H1 (cell line): ENCODE data around the gene LCNL1. TPM values are rescaled to one million over a fixed set of nuclear protein-coding genes. Genes with fewer than 3 reads are reported as not detected.

ENCODE experiments used
- CTCF ChIA-PET: fragments of 300-600 bp; sonication (Branson Sonifier 250); formaldehyde crosslinking; loops from one replicate; lab custom pipeline; 2021; ENCODE audit not compliant: partially characterized antibody; lab: Charles Lee
- POLR2A ChIA-PET: fragments of 300-600 bp; sonication (Branson Sonifier 250); formaldehyde crosslinking; loops from one replicate; lab custom pipeline; 2021; ENCODE audit warnings: inconsistent platforms; ENCODE audit not compliant: partially characterized antibody; lab: Charles Lee
- DNase-seq, 2 experiments: peaks; one replicate each; pipeline versions ENCODE4 v3.0.0 to v3.0.0-alpha.2; 2010 to 2022; ENCODE audit warnings: low spot score in 2 of 2, low read depth in 1 of 2, mixed read lengths in 1 of 2
- FAIRE-seq: peaks from 2 replicates; lab custom pipeline; 2011; peaks lifted over from hg19 to GRCh38; lab: Jason Lieb, UNC
- H2AFZ ChIP-seq: 2 replicates; pipeline ENCODE4 v1.8.1; 2012; ENCODE audit warnings: low read length, inconsistent platforms
- H2AK5ac ChIP-seq: 2 replicates; pipeline ENCODE4 v1.6.1; 2013; ENCODE audit warnings: low read depth, low read length
- H2BK120ac ChIP-seq: replicated peaks from 2 replicates; pipeline ENCODE3; 2013; ENCODE audit warnings: low read depth, low read length, inconsistent platforms
- H2BK12ac ChIP-seq: 2 replicates; pipeline ENCODE4 v1.6.1; 2013; ENCODE audit warnings: low read depth, low read length
- H2BK15ac ChIP-seq: 2 replicates; pipeline ENCODE4 v1.6.1; 2013; ENCODE audit warnings: low read length
- H2BK20ac ChIP-seq: 2 replicates; pipeline ENCODE4 v1.6.1; 2013; ENCODE audit warnings: low read length
- H2BK5ac ChIP-seq: 2 replicates; pipeline ENCODE4 v1.6.1; 2013; ENCODE audit warnings: low read depth, low read length
- H3K14ac ChIP-seq: 2 replicates; pipeline ENCODE4 v1.6.1; 2013; ENCODE audit warnings: inconsistent platforms; ENCODE audit not compliant: insufficient read length
- H3K18ac ChIP-seq: 2 replicates; pipeline ENCODE4 v1.6.1; 2013; ENCODE audit warnings: low read length; ENCODE audit errors: extremely low read depth
- H3K23ac ChIP-seq: 2 replicates; pipeline ENCODE4 v1.6.1; 2013; ENCODE audit warnings: inconsistent platforms; ENCODE audit not compliant: insufficient read length
- H3K23me2 ChIP-seq: 2 replicates; pipeline ENCODE4 v1.6.1; 2013; ENCODE audit warnings: low read depth, low read length
- H3K27ac ChIP-seq: 2 replicates; pipeline ENCODE4 v1.6.1; 2011; ENCODE audit warnings: low read depth, low read length, inconsistent platforms
- H3K27me3 ChIP-seq, 4 experiments: replicated peaks in 1 of 4; 1 replicate in 1 of 4; 2 replicates in 3 of 4; pipeline versions ENCODE4 v1.6.1 to v1.8.1; 2011 to 2013; ENCODE audit warnings: low read length in 3 of 4, mild to moderate bottlenecking in 3 of 4, inconsistent platforms in 2 of 4, mixed read lengths in 2 of 4, moderate library complexity in 1 of 4; ENCODE audit not compliant: control insufficient read depth in 3 of 4, insufficient read depth in 3 of 4; ENCODE audit errors: extremely low read depth in 1 of 4
- H3K36me3 ChIP-seq, 4 experiments: 2 replicates each; pipeline versions ENCODE4 v1.6.1 to v1.8.1; 2011 to 2013; ENCODE audit warnings: mild to moderate bottlenecking in 4 of 4, low read length in 3 of 4, moderate library complexity in 2 of 4, control low read depth in 1 of 4, inconsistent platforms in 1 of 4; ENCODE audit not compliant: insufficient read depth in 4 of 4, control insufficient read depth in 2 of 4
- H3K4ac ChIP-seq: replicated peaks from 2 replicates; pipeline ENCODE3; 2013; ENCODE audit warnings: low read length, low read depth, mixed read lengths, inconsistent platforms; ENCODE audit not compliant: insufficient read length
- H3K4me1 ChIP-seq, 4 experiments: replicated peaks in 1 of 4; 1 replicate in 1 of 4; 2 replicates in 3 of 4; pipeline versions ENCODE4 v1.6.1 to v1.8.1; 2011 to 2013; ENCODE audit warnings: low read length in 3 of 4, inconsistent platforms in 2 of 4, mixed read lengths in 1 of 4; ENCODE audit not compliant: insufficient read depth in 4 of 4, control insufficient read depth in 3 of 4
- H3K4me2 ChIP-seq, 2 experiments: 2 replicates each; pipeline versions ENCODE4 v1.6.1 to v1.8.1; 2011 to 2013; ENCODE audit warnings: low read depth in 2 of 2, low read length in 2 of 2, control low read depth in 1 of 2, inconsistent platforms in 1 of 2, mild to moderate bottlenecking in 1 of 2; ENCODE audit not compliant: insufficient read depth in 1 of 2
- H3K4me3 ChIP-seq, 4 experiments: fragments of 200-600, 300-600 bp in 1 of 4; sonication (generic), shearing (Covaris generic), sonication (Bioruptor Twin) in 1 of 4; 2 replicates each; pipeline versions ENCODE4 v1.5.1 to v1.8.1; 2011 to 2016; ENCODE audit warnings: low read length in 4 of 4, low read depth in 3 of 4, control low read depth in 2 of 4, inconsistent platforms in 2 of 4, mild to moderate bottlenecking in 2 of 4, mixed read lengths in 1 of 4, moderate library complexity in 1 of 4; ENCODE audit not compliant: insufficient read depth in 2 of 4; ENCODE audit errors: extremely low read depth in 1 of 4
- H3K56ac ChIP-seq: replicated peaks from 2 replicates; pipeline ENCODE3; 2013; ENCODE audit warnings: low read depth, mild to moderate bottlenecking, mixed read lengths, low read length, inconsistent platforms; ENCODE audit not compliant: insufficient read length
- H3K79me1 ChIP-seq: 2 replicates; pipeline ENCODE4 v1.6.1; 2013; ENCODE audit warnings: low read depth, low read length, control low read depth
- H3K79me2 ChIP-seq, 2 experiments: 2 replicates each; pipeline versions ENCODE4 v1.6.1 to v1.8.1; 2012 to 2013; ENCODE audit warnings: low read length in 2 of 2, mild to moderate bottlenecking in 2 of 2, inconsistent platforms in 1 of 2; ENCODE audit not compliant: insufficient read depth in 2 of 2, control insufficient read depth in 1 of 2
- H3K9ac ChIP-seq, 4 experiments: replicated peaks in 1 of 4; 1 replicate in 1 of 4; 2 replicates in 3 of 4; pipeline versions ENCODE4 v1.6.1 to v1.8.1; 2011 to 2013; ENCODE audit warnings: low read depth in 3 of 4, low read length in 3 of 4, control low read depth in 2 of 4, mild to moderate bottlenecking in 2 of 4, moderate library complexity in 2 of 4, inconsistent platforms in 1 of 4; ENCODE audit errors: extremely low read depth in 1 of 4
- H3K9me3 ChIP-seq, 2 experiments: 2 replicates each; pipeline versions ENCODE4 v1.6.1 to v1.8.1; 2012 to 2013; ENCODE audit warnings: mild to moderate bottlenecking in 2 of 2, moderate library complexity in 2 of 2, control low read depth in 1 of 2, inconsistent platforms in 1 of 2, low read depth in 1 of 2, low read length in 1 of 2, mixed read lengths in 1 of 2; ENCODE audit not compliant: insufficient read depth in 2 of 2
- H4K20me1 ChIP-seq, 2 experiments: replicated peaks in 1 of 2; 2 replicates each; pipeline versions ENCODE3 to v1.8.1; 2011 to 2013; ENCODE audit warnings: inconsistent platforms in 2 of 2, low read length in 2 of 2, mild to moderate bottlenecking in 1 of 2; ENCODE audit not compliant: insufficient read depth in 2 of 2, control insufficient read depth in 1 of 2
- H4K5ac ChIP-seq: 2 replicates; pipeline ENCODE4 v1.6.1; 2013; ENCODE audit warnings: low read length, low read depth, mixed read lengths, inconsistent platforms; ENCODE audit not compliant: insufficient read length
- H4K8ac ChIP-seq: 2 replicates; pipeline ENCODE4 v1.8.0; 2013; ENCODE audit warnings: mild to moderate bottlenecking, moderate library complexity, low read length, inconsistent platforms; ENCODE audit not compliant: insufficient read depth; ENCODE audit errors: extremely low read depth
- H4K91ac ChIP-seq: replicated peaks from 2 replicates; pipeline ENCODE3; 2013; ENCODE audit warnings: low read length, mixed read lengths, inconsistent platforms; ENCODE audit not compliant: insufficient read length
- E2F6 ChIP-seq: IDR thresholded peaks from 2 replicates; pipeline ENCODE4 v1.6.1; 2012; ENCODE audit warnings: inconsistent platforms
- GTF2F1 ChIP-seq: IDR thresholded peaks from 2 replicates; pipeline ENCODE4 v1.6.1; 2012; ENCODE audit warnings: low read depth, low read length, improper control_type of control experiment, borderline replicate concordance
- WGBS, 2 experiments: shearing (Covaris generic) in 1 of 2; methylation state at CpG; one replicate each; pipeline versions ENCODE4 v1.1.6 to v1.1.7; 2013 to 2015; ENCODE audit warnings: low lambda C conversion rate in 2 of 2, mixed read lengths in 2 of 2, inconsistent platforms in 1 of 2, low coverage in 1 of 2, missing lambda C conversion rate in 1 of 2; ENCODE audit not compliant: insufficient replicate concordance in 2 of 2, insufficient coverage in 1 of 2, insufficient read length in 1 of 2; ENCODE audit errors: extremely low coverage in 1 of 2, missing lambda C conversion rate in 1 of 2; 5-methylcytosine and 5-hydroxymethylcytosine counted together
- polyA plus RNA-seq, 7 experiments: library from polyadenylated mRNA; depleted of rRNA in 3 of 7; stranded (reverse) in 5 of 7; unstranded in 2 of 7; fragments of >200 nt in 5 of 7; fragments of 200-250 nt in 2 of 7; gene quantifications; 1 replicate in 5 of 7; 2 replicates in 1 of 7; 4 replicates in 1 of 7; pipeline versions ENCODE4 v1.2.1 to v1.2.3, GENCODE V29; 2011 to 2013; ENCODE audit warnings: missing spikeins in 2 of 7, mixed read lengths in 2 of 7
- total RNA-seq: library from RNA; stranded (reverse); fragmentation: NEBNext Ultra II Directional; extraction: Animal tissue kit (Norgen Biotek cat#: 25700); gene quantifications from 2 replicates; pipeline ENCODE4 v1.2.1, GENCODE V29; 2021

Gene LCNL1
- total and polyA plus RNA-seq, 2 of the 8 experiments (the other 6 are each of a cell fraction or from before 2014, with no cell fraction given), result 0.11 TPM; not detected in 1

DNA sequence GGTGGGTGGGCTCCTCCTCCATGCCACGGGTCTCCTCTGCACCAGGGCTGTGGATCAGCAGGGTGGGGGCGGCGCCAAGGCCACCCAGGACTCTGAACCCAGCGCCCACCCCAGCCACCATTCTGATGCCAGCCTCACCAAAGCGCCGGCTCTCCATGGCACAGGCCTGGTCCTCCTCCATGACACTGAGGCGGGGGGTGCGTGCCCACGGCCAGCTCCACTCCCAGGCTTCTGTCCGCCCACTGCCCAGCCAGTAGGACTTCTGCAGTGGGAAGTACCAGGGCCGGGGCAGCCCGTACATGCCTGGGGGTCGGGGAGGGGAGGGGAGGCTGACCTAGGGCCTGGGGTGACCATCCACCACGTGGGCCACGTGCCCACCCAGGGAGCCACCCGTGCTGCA lies 33.6 kb downstream of the LCNL1 start:
- no peak overlapping the region for H2BK5ac ChIP-seq
- H2AFZ ChIP-seq, result no peak overlapping the region
- H4K20me1 ChIP-seq, result peaks cover 0 to 2% of the 10 kb centered on the region in 2 experiments
- no peaks in the 10 kb centered on the region; a peak in 1 of 7 replicates for H3K27me3 ChIP-seq
- H2AK5ac ChIP-seq, result no peak overlapping the region
- H2BK120ac ChIP-seq, result no peak overlapping the region
- no peak overlapping the region for H2BK15ac ChIP-seq
- H2BK12ac ChIP-seq, result no peak overlapping the region
- H3K56ac ChIP-seq, result no peak overlapping the region
- ChIA-PET POLR2A (no interaction called here), CTCF (interaction anchor here (0.8 to 7.2 kb wide), 5 partner anchors 14 to 69 kb away, joined by 3 to 54 read pairs (median 6); partner anchors contain the start of genes ABCA2 and FUT7)
- no peak overlapping the region for H3K4me2 ChIP-seq
- no peak overlapping the region for H3K27ac ChIP-seq
- no peak for DNase-seq
- no peak for TF ChIP-seq E2F6
- no peak for TF ChIP-seq GTF2F1
- TF ChIP-seq, all 59 proteins: peak for 0
- peaks cover 0 to 7% (median under 1%) of the 10 kb centered on the region in 4 experiments; a peak in 2 of 7 replicates for H3K4me1 ChIP-seq
- no peak overlapping the region for H4K91ac ChIP-seq
- no peak overlapping the region for H3K18ac ChIP-seq
- no peaks in the 10 kb centered on the region for H3K79me2 ChIP-seq
- no peak overlapping the region for H3K14ac ChIP-seq
- no peak for FAIRE-seq
- no peak overlapping the region for H3K4me3 ChIP-seq
- peaks cover 0 to 27% of the 10 kb centered on the region in 2 experiments; a peak in 2 of 4 replicates for H3K9me3 ChIP-seq
- no peaks in the 10 kb centered on the region; the same call in 1 of the 2 replicates for H3K23me2 ChIP-seq
- no peak overlapping the region for H4K8ac ChIP-seq
- H2BK20ac ChIP-seq, result no peak overlapping the region
- WGBS, 2 experiments, result 84% methylated on average over 11 of the region's 16 CpGs; no CpG with 5 or more reads in 1 of the 2 experiments
- no peak overlapping the region for H3K23ac ChIP-seq
- no peak overlapping the region for H4K5ac ChIP-seq
- peaks cover 0 to 13% (median 0%) of the 10 kb centered on the region in 4 experiments; a peak in 1 of 8 replicates for H3K36me3 ChIP-seq
- H3K4ac ChIP-seq, result no peak overlapping the region
- no peaks in the 10 kb centered on the region for H3K79me1 ChIP-seq
- no peak overlapping the region for H3K9ac ChIP-seq
